GM20000 (cell line): Measurements from ENCODE around the gene PPP1R3F.

Source experiments
- DNase-seq: peaks from one replicate; pipeline ENCODE4 v3.0.0; 2012; ENCODE audit warnings: low spot score
- TF ChIP-seq, protein P1 (sequence below): IDR thresholded peaks from 2 replicates; pipeline ENCODE4 v1.5.1; 2012; ENCODE audit warnings: mild to moderate bottlenecking, control low read depth; ENCODE audit errors: extremely low read depth, missing control alignments

PPP1R3F gene

GRCh38 chrX:49230500-49231232 is 38.9 kb upstream of the PPP1R3F start:
- TF ChIP-seq, protein P1, sequence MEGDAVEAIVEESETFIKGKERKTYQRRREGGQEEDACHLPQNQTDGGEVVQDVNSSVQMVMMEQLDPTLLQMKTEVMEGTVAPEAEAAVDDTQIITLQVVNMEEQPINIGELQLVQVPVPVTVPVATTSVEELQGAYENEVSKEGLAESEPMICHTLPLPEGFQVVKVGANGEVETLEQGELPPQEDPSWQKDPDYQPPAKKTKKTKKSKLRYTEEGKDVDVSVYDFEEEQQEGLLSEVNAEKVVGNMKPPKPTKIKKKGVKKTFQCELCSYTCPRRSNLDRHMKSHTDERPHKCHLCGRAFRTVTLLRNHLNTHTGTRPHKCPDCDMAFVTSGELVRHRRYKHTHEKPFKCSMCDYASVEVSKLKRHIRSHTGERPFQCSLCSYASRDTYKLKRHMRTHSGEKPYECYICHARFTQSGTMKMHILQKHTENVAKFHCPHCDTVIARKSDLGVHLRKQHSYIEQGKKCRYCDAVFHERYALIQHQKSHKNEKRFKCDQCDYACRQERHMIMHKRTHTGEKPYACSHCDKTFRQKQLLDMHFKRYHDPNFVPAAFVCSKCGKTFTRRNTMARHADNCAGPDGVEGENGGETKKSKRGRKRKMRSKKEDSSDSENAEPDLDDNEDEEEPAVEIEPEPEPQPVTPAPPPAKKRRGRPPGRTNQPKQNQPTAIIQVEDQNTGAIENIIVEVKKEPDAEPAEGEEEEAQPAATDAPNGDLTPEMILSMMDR = peak; percentile 10
- peak; percentile 83 for DNase-seq

DNA sequence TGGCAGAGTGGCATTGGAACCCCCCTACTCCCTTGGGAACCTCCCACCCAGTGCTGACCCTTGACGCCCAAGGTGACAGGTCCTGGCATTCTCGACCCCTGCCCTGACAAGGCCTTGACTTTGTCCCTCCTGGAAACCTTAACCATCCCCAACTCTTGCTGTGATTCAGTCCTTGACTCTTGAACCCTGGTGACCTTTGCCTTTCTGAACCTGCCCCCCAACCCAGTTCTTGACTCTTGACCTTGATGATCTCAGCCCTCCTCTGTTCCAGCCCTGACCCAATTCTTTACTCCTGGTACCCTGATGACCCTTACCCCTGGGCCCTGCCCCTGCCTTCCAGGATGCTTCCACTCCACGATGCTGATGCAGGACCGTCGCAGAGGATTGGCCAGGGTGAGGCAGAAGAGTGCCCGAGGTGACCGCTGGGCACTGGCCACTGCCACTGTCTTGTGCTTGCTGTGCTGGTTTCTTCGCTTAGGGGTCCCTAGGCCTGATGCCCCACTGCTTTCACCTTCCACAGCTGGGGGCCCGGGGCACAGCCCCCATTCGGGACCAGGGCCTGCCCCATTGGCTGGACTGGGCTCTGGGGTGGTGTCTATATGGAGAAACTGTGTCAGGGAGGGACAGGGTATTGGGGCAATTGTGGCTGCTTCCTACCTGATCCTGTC is 38.1 kb upstream of the PPP1R3F start:
- TF ChIP-seq, protein P1 = no peak
- DNase-seq = no peak

DNA sequence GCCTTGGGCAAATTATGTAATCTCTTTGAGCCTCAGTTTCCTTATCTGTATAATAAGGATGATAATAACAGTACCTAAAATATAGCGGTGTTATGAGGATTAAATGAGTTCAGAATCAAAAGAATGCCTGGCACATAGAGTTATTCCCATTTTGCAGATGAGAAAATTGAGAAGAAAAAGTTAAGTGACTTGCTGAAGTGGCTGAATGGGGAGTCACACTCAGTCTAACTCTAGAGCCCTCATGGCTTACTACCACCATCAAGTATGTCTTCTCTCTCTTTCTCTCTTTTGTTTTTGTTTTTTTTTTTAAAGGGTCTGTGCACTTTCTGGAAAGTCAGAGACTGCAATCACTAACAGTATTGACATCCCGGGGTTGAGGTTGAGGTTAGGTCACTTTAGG is 37.1 kb upstream of the PPP1R3F start:
- DNase-seq = no peak

GRCh38 chrX:49233176-49233575 is 36.4 kb upstream of the PPP1R3F start, which contains the start of gene CACNA1F:
Gene CACNA1F, minus strand, starts transcription at chrX:49233340. Its CDS starts 31 bp downstream, at chrX:49233309.
- TF ChIP-seq, protein P1 = no peak
- no peak for DNase-seq

More for the DNA sequence above, 37.1 kb upstream of the PPP1R3F start:
- TF ChIP-seq, protein P1 = no peak

DNA sequence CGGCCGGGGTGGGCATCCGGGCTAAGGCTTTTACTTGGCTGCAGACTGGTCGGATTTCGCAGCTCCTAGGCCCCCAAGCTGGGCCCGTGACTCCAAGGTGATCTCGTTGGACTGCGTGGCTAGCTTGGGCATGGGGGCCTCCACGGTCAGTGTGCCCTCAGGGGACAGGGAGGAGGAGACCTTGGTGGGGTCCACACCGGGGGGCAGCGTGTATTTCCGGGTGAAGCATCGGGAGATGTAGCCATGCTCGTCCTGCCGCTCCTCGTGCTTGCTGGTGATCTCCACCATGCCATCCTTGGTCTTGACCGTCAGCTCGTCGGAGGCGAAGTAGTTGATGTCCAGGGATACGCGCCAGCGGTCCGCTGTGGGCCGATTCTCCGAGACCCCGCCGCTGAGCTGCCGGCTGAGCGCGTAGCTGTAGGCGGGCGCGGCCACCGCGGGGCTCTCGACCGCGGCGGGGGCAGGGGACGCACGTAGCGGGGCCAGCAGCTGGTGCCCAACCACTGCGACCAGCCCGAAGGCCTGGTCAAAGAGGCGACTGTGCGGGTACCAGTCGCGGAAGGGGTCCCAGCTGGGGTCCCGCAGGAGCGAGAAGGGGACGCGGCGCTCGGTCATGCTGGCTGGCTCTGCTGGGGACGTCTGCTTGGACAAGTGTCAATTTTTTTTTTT is 35.6 kb upstream of the PPP1R3F start:
- TF ChIP-seq, protein P1 = no peak
- DNase-seq = no peak

GRCh38 chrX:49237060-49237459 is 32.5 kb upstream of the PPP1R3F start:
- TF ChIP-seq, protein P1 = no peak
- peak; percentile 22 for DNase-seq

DNA sequence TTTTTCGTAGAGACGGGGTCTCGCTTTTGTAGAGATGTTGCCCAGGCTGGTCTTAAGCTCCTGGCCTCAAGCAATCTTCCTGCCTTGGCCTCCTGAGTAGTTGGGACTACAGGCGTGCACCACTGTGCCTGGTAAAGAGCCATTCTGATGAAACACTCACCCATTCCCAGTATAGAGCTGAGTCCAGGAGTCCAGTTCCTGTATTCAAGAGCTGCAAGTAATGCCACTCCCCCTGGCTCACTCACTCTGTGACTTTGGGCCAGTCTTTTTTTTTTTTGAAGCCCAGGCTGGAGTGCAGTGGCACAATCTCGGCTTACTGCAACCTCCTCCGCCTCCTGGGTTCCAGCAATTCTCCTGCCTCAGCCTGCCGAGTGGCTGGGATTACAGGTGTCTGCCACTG is 30.9 kb upstream of the PPP1R3F start:
- no peak for DNase-seq

More for the DNA sequence above, 30.9 kb upstream of the PPP1R3F start:
- TF ChIP-seq, protein P1 = no peak
